T47D (cell line): ENCODE results near the gene MACF1.
A peak's percentile ranks its signal among the peaks of the same experiment; 100 is the strongest.
"Not testable (repeated sequence)": the region's sequence is repeated elsewhere in the genome, so short reads cannot be mapped to it uniquely, and the experiment has no call there.

Experiments
- DNase-seq, 2 experiments: peaks; one replicate each; pipeline versions ENCODE4 v3.0.0 to v3.0.0-alpha.2; 2011 to 2012; ENCODE audit warnings: low read depth in 1 of 2, low spot score in 1 of 2
- JUND ChIP-seq: IDR thresholded peaks from 2 replicates; pipeline ENCODE4 v1.6.1; 2012; ENCODE audit warnings: low read depth
- in situ Hi-C: cut with HindIII; loops from 2 replicates; pipeline ENCODE4 v1.10.0; 2016; ENCODE audit warnings: low sequenced_read_pairs, low pct_unique_long_range_greater_than_20kb

Gene MACF1

GRCh38 chr1:39204441-39205081, at the start of gene MACF1:
Gene MACF1, plus strand, starts transcription at chr1:39204695. Its CDS starts 328 bp downstream, at chr1:39205023.
- DNase-seq, result peak in 1 of 2 experiments; percentile 20
- TF ChIP-seq JUND, result no peak
- in situ Hi-C loops, result no loop called here

GRCh38 chr1:39157304-39157703, 47.2 kb upstream of the MACF1 start:
- TF ChIP-seq JUND, result no peak
- no peak for DNase-seq
- in situ Hi-C loops, result no loop called here

- TF ChIP-seq JUND, result no peak
- in situ Hi-C loops, result no loop called here
- peak in 1 of 2 experiments; percentile 75 for DNase-seq
These were observed 46.0 kb upstream of the MACF1 start for GRCh38 chr1:39158327-39159086.

GRCh38 chr1:39159224-39160036, 45.1 kb upstream of the MACF1 start:
- DNase-seq, result peak in 1 of 2 experiments; percentile 38
- no peak for TF ChIP-seq JUND

GRCh38 chr1:39160703-39161102, 43.8 kb upstream of the MACF1 start:
- DNase-seq, result no peak
- no peak for TF ChIP-seq JUND
- in situ Hi-C loops, result no loop called here

More at GRCh38 chr1:39159224-39160036, 45.1 kb upstream of the MACF1 start:
- in situ Hi-C loops, result no loop called here

- DNase-seq, in situ Hi-C loops: not testable (repeated sequence)
These were observed 42.7 kb upstream of the MACF1 start for GRCh38 chr1:39161811-39162210.

GRCh38 chr1:39163469-39163868, 41.0 kb upstream of the MACF1 start:
- TF ChIP-seq JUND, result no peak
- in situ Hi-C loops, result no loop called here
- no peak for DNase-seq

- in situ Hi-C loops, result no loop called here
These were observed 40.2 kb upstream of the MACF1 start for GRCh38 chr1:39164256-39164655.

GRCh38 chr1:39165049-39165448, 39.4 kb upstream of the MACF1 start:
- in situ Hi-C loops, result no loop called here
- TF ChIP-seq JUND, result no peak
- no peak for DNase-seq

More at GRCh38 chr1:39164256-39164655, 40.2 kb upstream of the MACF1 start:
- no peak for TF ChIP-seq JUND
- DNase-seq, result no peak

GRCh38 chr1:39165488-39165887, 39.0 kb upstream of the MACF1 start:
- in situ Hi-C loops, result no loop called here
- no peak for DNase-seq
- no peak for TF ChIP-seq JUND

GRCh38 chr1:39167632-39168209, 36.8 kb upstream of the MACF1 start:
- TF ChIP-seq JUND, result no peak
- no peak for DNase-seq
- in situ Hi-C loops, result no loop called here

GRCh38 chr1:39168301-39169080, 36.0 kb upstream of the MACF1 start:
- no peak for TF ChIP-seq JUND
- no peak for DNase-seq
- in situ Hi-C loops, result no loop called here
